GM20000 (cell line): ENCODE measurements around the gene PRDM16.

ENCODE experiments used
- DNase-seq: peaks from one replicate; pipeline ENCODE4 v3.0.0; 2012; ENCODE audit warnings: low spot score
- TF ChIP-seq, protein P1 (sequence below): IDR thresholded peaks from 2 replicates; pipeline ENCODE4 v1.5.1; 2012; ENCODE audit warnings: mild to moderate bottlenecking, control low read depth; ENCODE audit errors: extremely low read depth, missing control alignments

PRDM16 gene

DNA sequence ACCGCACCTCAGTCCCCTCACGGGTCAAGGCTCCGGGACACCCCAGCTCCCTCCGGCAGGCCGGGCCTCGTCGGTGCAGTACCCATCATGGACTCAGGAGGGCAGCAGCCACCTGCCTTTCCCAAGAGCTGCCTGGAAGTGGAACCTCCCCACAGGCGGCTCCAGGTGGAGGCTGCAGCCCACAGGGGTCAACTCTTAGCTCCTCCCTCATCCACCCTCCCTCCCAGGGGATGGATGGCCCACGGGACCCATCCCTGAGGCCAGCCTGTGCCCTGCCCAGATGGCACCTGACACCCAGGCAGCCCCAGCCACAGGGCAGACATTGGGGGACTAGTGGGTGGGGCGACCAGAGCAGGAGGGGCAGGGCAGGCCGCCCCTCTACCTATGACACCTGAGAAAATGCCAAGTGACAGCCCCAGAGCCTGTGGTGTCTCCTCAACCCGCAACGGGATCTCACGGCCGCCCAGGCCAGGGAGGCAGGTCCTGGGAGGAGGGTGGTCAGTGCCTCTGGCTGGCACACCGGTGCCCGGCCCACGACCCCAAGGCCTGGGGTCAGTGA is 384.3 kb downstream of the PRDM16 start:
- DNase-seq, result peak; percentile 91
- TF ChIP-seq, protein P1, sequence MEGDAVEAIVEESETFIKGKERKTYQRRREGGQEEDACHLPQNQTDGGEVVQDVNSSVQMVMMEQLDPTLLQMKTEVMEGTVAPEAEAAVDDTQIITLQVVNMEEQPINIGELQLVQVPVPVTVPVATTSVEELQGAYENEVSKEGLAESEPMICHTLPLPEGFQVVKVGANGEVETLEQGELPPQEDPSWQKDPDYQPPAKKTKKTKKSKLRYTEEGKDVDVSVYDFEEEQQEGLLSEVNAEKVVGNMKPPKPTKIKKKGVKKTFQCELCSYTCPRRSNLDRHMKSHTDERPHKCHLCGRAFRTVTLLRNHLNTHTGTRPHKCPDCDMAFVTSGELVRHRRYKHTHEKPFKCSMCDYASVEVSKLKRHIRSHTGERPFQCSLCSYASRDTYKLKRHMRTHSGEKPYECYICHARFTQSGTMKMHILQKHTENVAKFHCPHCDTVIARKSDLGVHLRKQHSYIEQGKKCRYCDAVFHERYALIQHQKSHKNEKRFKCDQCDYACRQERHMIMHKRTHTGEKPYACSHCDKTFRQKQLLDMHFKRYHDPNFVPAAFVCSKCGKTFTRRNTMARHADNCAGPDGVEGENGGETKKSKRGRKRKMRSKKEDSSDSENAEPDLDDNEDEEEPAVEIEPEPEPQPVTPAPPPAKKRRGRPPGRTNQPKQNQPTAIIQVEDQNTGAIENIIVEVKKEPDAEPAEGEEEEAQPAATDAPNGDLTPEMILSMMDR, result peak; percentile 87

DNA sequence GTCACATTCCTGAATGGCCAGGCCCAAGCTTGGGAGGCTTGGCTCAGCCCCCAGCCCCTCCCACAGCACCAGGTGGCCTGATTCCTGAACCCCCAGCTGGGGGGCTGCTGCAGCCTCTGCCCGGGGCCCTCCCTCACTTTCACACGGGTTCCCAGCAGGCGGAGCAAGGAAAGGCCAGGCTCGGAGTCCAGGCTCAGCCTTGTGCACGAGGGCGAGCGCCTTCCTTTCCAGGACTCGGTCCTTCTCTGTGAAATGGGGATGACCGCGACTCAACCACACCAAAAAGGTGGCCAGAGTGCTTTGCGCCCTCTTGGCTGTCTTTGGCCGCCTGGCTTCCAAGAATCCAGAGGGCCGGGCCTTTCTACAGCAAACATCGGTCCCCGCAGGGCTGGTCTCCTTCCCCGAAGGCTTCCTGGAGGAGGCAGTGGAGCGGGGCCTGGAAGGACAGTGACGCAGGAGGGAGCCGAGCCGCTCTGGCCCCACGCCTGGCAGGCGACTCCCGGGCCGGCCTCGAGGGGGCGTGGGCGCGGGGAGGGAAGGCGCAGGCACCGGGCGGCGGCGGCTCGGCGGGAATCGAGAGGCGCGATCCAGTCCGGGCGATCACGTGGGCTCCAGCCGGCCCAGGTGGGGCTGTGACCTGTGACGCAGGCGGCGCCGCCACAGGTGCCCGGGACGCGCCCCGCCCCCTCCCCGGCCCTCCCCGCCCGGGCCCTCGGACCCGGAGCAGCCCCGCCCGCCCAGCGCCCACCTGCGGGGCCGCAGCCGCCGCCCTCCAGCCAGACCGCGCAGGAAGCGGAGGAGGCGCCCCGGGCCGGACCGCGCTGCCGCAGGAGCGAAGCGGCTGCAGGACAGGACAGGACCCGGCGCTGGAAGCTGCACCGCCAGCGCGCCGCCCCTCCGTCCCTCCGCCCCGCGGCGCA is 385.1 kb downstream of the PRDM16 start, which contains the start of gene ARHGEF16:
Gene ARHGEF16 (plus strand): TSS at position 775 of the 920 bp plus-strand sequence. CDS start 8,420 bp downstream, outside the sequence.
- DNase-seq, result peak; percentile 62
- TF ChIP-seq, protein P1, result no peak

DNA sequence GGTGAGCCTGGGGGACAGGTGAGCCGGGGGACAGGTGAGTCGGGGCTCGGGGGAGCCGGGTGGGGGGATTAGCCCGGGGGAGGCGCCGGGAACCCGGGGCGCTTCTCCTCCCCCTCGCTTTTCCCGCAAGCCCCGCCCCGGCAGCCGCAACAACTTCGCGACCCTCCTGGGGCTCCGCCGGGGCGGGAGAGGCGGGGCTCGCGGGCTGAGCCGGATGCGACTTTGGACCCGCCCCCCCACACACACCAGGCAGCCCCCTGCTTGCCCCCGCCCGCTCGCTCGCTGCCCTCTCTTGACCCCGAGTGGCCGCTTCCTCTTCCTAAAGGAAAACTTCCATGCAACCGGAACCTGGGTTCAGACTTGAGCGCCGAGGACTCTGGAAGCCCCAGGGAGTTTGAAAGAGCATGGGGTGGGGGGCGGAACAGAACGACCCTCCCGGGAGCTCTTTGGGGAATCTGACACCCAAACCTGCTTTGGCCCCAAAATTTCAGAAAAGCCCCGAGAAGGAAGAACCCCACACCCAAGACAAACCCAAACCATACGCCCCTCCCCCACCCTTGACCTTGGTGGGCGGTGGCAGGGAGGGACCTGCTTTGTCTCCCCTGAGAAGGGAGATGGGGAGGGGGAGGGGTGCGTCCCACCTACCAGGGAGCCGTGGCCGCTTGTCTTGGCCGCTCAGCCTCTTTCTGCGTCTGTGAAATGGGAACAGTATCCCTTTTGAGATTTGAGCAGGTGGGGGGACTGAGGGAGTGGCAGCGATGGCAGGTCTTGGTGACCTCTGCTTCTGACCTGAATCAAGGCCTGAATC is 386.0 kb downstream of the PRDM16 start:
- TF ChIP-seq, protein P1, result no peak
- no peak for DNase-seq

DNA sequence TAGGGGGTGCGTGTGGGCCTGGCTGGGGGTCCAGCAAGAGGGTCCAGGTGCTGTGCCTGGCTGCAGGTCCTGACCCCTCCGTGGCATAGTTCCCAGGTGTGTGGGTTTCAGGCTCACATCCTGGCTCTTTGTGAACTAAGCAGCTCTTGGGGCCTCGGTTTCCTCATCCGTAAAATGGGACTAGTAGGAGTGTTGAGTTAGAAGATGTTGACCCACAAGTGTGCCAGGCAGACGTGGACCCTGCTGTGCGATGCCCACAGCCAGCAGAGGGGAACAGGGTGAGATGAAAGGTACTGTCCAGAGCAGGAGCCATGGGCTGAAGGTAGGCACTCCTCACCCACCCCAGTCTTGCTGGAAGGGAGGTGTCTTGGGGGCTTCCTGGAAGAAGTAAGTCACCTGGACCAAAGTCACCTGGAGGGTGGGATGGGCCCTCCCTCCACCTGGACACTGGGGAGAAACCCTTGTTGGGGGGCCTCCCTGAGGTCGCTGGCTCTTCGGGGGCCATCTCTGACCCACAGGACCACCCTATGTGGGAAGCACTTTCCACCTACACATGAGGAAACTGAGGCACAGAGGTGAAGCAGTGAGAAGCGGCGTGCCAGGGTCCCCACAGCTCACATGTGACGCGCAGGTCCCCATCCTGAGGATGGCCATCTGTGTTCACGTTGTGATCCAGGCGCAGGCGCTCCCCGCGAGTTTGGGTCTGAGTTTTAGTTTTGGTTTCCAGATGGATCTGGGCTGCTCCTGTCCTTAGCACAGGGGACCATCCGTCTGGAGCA is 386.9 kb downstream of the PRDM16 start:
- DNase-seq, result no peak
- TF ChIP-seq, protein P1, result no peak

DNA sequence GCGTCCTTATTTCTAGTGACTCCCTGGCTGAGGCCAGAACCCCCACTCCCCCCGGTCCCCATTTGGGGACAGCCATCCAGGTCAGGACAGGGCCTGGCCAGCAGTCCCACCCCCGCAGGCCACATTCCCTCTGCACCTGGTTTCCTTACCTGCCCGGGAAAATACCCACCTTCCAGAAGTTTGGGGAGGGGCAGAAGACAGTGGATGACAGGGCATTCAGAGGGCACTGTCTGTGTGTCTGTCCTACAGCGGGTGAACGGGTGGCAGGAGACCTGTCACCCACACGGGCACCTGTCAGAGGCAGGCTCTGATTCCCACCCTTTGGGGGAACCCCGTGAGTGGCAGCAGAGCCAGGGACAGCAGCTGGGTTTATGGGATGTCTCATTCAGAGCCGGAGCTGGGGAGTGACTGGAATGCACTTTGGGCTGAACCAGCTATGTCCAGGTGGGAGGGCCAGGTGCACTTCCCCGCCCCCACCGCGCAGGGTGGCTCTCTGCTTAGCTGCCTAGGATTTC is 387.5 kb downstream of the PRDM16 start:
- TF ChIP-seq, protein P1, result no peak
- no peak for DNase-seq

DNA sequence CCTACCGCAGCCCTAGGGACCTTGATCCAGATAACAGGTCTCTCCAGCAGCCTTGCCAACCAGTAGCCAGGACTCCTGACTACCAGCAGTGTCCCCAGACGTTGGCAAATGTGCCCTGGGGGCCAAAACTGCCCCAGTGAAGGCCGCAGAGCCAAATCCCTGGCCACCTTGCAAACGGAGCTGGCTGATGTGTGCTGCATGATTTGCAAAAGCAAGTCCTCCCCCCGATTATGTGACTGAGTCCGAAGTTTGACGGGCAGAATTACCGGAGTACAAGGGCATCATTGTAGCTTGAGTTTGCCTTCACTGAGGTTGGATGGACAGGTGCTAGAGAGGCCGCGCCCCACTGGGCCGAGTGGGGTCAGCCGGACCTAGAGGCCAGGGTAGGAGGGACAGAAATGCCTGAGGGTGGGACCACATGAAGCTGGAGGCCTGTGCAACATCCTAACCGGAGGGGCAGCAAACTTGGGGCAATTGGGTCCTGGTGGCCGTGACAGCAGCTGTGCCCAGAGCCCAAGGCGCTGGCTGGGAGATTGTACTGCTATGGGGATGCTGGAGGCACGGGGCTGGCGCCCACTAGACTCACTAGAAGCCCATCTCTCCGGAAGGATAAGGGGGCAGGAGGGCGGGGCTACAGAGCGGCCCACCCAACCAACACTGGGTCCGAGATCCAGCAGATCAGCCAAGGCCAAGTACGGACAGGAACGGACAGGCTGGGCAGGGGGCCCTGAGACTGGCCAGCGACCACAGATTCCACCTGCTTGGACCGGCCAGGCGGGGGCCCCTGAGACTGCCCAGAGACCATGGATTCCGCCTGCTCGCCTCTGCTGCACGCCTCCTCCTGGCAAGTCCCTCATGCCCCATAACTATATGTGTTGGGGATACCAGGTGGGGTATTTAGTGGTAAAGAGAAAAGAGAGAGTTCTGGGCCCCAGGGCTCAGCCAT is 388.2 kb downstream of the PRDM16 start:
- no peak for DNase-seq
- TF ChIP-seq, protein P1, result no peak
